Measurements from ENCODE around the gene FGF22.

FGF22 gene

DNA sequence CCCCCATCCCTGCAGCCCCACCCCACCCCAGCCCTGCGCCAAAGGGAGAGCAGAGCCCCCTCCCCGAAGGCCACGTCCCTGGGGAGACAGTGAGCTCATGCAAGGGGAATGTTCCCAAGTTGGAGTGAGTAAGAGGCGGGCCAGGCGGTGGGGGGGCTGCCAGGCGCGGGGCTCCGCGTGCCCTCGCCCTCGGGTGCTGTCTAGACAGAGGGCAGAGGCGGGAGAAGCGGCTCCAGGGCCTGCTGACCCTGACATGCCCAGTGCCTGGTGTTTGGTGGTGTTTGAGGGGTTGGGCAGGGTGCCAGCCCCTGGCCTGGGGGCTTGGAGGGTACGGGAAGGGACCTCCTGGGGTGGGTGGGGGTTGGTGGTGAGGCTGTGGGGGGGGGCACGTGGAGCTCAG is 37.5 kb downstream of the FGF22 start:
- TF ChIP-seq, protein P1, sequence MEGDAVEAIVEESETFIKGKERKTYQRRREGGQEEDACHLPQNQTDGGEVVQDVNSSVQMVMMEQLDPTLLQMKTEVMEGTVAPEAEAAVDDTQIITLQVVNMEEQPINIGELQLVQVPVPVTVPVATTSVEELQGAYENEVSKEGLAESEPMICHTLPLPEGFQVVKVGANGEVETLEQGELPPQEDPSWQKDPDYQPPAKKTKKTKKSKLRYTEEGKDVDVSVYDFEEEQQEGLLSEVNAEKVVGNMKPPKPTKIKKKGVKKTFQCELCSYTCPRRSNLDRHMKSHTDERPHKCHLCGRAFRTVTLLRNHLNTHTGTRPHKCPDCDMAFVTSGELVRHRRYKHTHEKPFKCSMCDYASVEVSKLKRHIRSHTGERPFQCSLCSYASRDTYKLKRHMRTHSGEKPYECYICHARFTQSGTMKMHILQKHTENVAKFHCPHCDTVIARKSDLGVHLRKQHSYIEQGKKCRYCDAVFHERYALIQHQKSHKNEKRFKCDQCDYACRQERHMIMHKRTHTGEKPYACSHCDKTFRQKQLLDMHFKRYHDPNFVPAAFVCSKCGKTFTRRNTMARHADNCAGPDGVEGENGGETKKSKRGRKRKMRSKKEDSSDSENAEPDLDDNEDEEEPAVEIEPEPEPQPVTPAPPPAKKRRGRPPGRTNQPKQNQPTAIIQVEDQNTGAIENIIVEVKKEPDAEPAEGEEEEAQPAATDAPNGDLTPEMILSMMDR (IDR thresholded peaks at IDR 0.05; ENCODE audit: low read depth, low read length): no peak
- peak overlapping the region; percentile 75 for H3K4me3 ChIP-seq (ENCODE audit: low read depth, low read length)

DNA sequence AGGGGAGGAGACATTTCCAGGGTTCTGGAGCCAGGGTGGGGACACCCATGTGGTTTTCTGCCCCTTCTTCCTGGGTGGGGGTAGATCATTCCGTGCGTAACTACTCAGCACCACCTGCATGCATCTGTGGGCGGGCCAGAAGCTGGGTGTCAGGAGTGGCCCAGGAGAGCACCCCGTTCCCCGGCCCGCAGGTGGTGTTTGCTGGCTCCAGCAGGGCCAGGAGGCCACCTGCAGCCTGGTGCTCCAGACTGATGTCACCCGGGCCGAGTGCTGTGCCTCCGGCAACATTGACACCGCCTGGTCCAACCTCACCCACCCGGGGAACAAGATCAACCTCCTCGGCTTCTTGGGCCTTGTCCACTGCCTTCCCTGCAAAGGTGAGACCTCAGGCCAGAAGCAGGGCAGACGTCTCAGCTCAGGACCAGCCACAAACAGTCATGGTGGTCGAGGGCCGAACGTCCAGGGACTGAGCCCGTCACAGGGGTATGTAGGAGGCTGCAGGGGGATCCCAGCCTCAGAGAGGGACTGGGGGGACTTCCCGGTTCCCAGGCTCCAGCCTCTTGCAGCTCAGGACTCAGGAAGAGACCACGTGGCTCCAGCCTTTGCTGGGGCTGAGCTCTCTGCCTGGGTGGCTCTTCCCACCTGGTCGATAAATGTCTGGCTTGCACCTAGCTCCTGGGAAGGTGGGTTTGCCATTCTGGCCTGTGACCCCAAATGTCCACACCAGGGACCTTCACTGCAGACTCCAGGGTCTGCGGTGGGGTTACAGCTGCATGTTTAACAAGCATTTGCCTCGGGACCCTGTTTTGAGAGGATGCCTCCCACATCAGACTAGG is 38.1 kb downstream of the FGF22 start:
- peak overlapping the region; percentile 75 for H3K4me3 ChIP-seq (ENCODE audit: low read depth, low read length)
- TF ChIP-seq, protein P1 (IDR thresholded peaks at IDR 0.05; ENCODE audit: low read depth, low read length): no peak

DNA sequence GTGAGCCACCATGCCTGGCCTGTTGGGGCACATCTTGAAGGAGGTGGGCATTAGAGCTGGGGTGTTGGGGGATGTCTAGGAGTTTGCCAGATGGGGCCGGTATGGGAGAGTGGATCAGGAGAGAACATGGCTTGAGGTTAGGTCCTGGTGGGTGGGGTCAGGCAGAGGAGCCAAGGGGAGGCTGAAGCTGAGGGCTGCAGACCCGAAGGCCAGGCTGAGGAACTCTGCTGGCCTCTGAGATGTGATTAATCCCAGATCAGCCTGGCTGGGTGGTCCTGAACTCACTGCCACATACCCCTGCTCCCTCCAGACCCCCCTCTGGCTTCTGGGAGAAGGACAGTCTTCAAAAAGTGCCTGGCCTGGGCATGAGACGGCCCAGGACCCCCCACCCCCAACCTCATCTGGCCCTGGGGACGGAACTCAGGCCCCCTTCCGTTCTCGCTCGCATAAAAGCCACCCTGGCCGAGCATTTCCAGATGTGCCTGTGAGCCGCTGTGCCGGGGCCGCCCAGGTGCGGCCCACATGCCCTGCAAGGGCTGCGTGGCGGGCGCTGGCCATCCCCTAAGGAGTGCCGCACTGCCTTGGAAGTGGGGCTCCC is 39.2 kb downstream of the FGF22 start:
- TF ChIP-seq, protein P1 (IDR thresholded peaks at IDR 0.05; ENCODE audit: low read depth, low read length): no peak
- peak overlapping the region; percentile 61 for H3K4me3 ChIP-seq (ENCODE audit: low read depth, low read length)

DNA sequence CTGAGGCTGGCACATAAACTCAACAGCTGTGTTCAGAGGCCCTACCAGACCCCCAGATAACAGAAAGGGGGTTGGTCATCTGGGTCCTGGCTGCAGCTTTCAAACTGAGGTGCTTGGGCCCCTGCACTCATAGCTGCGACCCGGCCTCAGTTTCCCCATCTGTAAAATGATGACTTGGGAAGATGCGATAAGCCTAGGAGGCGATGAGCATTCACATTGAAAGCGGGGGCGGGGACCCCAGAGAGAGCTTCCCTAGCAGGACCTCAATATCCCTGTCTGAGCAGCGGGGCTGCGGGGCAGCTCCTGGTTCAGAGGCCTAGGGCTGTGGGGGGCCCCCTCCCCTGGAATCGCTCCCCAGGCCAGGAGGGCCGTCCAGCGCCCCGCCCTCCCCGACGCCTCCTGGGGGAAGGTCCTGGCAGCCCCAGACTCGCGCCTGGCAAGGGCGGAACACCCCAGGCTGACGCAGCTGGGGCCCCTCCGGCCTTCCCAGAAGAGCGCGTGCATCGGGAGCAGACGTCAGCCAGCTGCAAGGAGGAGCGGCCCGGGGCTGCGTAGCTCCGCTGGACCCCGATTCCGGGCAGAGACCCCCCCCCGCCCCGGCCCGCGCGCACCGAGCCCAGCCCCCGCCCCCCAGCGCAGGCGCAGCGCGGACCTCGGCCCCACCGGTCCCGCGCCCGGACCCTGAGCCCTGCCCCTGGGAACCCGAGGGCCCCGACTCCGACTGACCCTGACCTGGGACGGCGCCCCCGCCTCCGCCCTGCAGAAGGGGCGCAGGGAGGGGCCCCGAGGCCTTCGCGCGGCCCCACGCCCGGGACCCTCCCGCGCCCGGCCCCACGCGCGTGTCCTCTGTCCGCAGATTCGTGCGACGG is 40.0 kb downstream of the FGF22 start:
- peak overlapping the region; percentile 61 for H3K4me3 ChIP-seq (ENCODE audit: low read depth, low read length)
- TF ChIP-seq, protein P1 (IDR thresholded peaks at IDR 0.05; ENCODE audit: low read depth, low read length): no peak

DNA sequence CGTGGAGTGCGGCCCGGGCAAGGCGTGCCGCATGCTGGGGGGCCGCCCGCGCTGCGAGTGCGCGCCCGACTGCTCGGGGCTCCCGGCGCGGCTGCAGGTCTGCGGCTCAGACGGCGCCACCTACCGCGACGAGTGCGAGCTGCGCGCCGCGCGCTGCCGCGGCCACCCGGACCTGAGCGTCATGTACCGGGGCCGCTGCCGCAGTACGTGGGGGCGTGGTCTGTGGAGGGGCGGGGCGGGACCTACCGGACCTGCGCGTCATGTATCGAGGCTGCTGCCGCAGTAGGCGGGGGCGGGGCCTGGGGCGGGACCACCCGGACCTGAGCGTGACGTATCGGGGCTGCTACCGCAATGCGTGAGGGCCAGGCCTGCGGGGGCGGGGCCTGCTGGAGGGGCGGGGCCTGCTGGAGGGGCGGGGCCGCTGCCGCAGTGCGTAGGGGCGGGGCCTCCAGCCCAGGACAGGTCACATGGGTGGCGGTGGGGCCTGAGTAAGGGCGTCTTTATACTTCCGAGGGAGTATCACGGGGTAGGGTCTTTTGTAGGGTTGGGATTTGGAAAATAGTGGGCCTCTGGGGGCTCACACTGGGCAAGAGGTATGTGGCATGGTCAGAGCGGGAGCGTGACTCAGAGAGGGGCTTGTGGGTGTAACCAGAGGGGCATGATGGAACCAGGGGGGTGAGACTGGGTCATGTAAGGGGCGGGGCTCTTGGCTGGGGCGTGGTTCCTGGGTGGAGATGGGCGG is 40.8 kb downstream of the FGF22 start:
- peak overlapping the region; percentile 61 for H3K4me3 ChIP-seq (ENCODE audit: low read depth, low read length)
- TF ChIP-seq, protein P1 (IDR thresholded peaks at IDR 0.05; ENCODE audit: low read depth, low read length): no peak

DNA sequence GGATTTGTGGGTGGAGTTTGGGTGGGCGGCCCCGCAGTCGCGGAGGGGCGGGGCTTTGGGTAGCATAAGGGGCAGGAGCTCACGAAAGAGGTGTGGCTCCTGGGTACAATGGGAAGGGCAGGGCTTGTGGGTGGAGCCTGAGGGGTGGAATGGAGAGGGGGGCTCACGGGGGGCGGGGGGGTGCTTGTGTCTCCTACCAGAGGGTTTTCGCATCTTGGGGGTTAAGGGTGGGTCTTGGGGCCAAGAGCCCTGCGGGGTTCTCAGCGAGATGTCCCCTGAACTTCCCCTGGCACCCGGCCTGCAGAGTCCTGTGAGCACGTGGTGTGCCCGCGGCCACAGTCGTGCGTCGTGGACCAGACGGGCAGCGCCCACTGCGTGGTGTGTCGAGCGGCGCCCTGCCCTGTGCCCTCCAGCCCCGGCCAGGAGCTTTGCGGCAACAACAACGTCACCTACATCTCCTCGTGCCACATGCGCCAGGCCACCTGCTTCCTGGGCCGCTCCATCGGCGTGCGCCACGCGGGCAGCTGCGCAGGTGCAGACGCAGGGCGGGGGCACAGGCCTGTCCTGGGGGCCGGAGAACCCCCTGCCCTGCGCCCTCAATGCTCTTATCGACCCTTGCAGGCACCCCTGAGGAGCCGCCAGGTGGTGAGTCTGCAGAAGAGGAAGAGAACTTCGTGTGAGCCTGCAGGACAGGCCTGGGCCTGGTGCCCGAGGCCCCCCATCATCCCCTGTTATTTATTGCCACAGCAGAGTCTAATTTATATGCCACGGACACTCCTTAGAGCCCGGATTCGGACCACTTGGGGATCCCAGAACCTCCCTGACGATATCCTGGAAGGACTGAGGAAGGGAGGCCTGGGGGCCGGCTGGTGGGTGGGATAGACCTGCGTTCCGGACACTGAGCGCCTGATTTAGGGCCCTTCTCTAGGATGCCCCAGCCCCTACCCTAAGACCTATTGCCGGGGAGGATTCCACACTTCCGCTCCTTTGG is 41.6 kb downstream of the FGF22 start:
- H3K4me3 ChIP-seq (ENCODE audit: low read depth, low read length): peak overlapping the region; percentile 53; the same call in 1 of the 2 replicates
- TF ChIP-seq, protein P1 (IDR thresholded peaks at IDR 0.05; ENCODE audit: low read depth, low read length): no peak

All from WI38 (cell line).